Activated T-cell treated with anti-CD3 and anti-CD28 coated beads, Interleukin-2, amount 50 U/mL, for 48 hours (primary cell): ENCODE data around the gene GNGT2.
"Not testable (repeated sequence)": the region's sequence is repeated elsewhere in the genome, so short reads cannot be mapped to it uniquely, and the experiment has no call there.

Source experiments
- DNase-seq, 2 experiments: peaks; one replicate each; pipeline ENCODE4 v3.0.0-alpha.2; 2020

GNGT2 gene

DNA sequence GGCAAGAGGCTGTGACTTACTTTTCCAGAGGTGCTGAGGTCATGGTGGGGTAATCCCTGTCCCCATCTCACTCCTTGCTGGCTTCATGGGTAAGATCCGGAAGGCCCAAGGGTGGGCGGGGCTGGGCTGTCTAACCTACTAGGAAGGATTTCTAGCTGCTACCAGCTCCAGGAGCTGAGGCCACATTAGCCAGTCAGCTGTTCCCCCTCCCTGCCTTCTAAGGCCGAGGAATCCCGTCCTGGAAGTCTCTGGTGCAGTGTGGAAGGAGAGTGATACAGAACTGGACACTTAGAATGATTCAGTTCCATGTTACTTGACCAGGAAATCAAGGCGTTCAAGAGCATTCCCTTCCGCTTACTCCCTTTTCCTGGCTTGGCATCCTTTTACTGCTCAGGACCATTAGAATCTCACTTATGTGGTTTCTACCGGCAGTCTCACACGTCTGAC lies 8.9 kb downstream of the GNGT2 start:
- no peak for DNase-seq

DNA sequence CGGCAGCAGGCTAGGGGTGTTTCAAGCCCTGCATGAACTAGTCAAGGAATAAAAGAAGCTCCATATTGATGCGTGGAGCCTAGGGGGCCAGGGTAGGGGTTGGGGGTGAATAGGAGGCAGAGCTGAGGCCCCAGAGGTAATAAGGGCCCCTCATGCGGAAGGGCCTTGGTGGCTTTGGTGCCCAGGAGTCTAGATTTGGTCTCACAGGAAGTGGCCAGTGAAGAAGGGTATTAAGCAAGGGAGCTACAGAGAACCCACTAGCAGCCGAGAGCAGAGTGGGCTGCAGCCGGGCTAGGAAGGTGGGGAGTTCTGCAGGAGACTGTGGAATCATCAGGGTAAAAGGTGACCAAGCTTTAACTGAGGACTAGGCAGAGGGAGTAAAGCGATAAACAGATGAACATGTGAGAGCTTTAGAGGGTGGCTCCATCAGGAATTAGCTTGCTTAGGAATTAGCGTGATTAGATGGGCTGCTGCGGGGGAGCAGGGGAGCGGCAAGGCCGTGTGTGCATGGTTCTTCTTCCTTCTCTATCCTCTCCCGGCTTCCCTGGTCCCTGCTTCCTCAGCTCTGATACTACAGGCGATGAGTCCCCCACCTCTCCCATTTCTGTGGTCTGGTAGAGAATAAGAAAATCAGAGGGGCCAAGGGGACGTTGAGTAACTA lies 9.8 kb downstream of the GNGT2 start:
- DNase-seq: no peak

DNA sequence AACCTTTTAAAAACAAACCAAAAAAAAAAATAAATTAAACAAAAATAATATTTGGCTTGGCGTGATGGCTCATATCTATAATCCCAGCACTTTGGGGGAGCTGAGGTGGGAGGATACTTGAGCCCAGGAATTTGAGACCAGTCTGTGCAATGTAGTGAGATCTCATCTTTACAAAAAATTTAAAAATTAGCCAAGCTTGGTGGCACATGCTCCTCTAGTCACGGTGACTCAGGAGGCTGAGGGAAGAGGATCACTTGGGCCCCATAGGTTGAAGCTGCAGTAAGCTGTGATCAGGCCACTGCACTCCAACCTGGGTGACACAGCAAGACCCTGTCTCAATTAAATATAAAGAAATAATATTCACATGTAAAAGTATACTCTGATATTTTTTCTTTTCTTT lies 12.2 kb downstream of the GNGT2 start:
- no peak for DNase-seq

DNA sequence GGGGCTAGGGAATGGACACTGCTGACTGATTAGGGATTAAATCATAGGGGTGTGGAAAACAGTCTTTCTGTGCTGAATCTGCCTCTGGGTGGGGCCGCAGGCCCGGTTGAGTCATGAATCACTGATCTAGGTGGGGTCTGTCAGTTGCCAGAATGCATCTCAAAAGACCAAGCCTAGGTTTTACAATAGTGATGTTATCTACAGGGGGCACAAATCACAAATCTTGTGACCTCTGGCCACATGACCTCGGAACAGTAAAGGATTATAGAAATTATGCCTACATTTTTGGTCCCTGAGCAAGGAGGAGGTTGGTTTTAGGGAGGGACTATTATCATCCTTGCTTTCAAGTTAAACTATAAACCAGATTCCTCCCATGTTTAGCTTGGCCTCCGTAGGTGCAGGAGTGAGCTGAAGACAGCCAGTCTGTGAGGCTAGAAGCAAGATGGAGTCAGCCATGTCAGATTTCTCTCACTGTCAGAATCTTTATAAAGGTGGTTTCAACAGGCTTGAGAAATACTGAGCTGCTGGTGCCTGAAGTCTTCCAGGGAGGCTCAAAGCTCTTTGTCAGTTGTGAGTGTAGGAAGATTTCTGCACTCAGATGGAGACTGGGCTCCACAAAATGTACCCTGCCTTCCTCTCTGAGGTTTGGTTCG lies 12.9 kb downstream of the GNGT2 start:
- no peak for DNase-seq

DNA sequence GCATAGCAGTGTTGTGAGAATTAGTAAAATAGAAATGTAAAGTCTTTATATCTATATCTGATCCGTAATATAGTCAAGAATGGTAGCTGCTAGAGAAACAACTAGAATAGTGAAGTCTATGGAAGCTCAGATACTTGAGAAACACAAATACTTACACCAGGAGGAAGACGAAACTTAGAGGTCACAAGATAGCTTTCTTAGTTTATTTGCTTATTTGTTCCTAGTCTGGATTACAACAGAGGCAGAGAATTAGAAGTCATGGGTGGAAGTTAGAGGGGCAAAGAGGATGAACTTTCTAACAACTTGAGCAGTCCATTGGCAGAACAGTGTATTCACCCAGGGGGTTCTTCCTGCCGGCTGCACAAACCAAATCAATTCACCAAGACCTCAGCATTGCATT lies 13.9 kb downstream of the GNGT2 start:
- no peak for DNase-seq

DNA sequence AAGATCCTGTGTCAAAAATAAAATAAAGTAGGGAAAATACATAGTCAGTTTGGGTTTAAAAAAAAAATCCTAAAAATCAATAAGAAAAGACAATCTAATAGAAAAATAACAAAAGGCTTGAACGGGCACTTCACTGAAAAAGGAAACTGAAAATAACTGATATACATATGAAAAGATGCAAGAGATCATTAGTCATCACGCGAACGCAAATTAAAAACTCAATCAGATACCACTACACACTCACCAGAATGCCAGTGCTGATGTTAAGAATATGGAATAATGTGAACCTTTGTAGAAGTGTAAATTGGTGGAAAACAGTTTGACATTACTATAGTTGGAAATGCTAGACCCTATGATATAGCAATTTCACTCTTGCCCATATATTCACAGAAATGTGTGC lies 14.6 kb downstream of the GNGT2 start:
- no peak for DNase-seq

DNA sequence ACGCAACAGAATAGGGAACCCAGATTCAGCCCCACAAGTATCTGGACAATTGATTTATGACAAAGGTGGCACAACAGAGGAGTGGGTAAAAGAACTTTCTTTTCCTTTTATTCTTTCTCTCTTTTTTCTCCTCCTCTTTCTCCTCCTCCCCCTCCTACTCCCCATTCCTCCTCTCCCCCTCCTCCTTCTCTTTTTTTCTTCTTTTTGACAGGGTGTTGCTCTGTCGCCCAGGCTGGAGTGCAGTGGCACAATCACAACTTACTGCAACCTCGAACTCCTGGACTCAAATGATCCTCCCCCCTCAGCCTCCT lies 16.1 kb downstream of the GNGT2 start:
- DNase-seq: no peak

DNA sequence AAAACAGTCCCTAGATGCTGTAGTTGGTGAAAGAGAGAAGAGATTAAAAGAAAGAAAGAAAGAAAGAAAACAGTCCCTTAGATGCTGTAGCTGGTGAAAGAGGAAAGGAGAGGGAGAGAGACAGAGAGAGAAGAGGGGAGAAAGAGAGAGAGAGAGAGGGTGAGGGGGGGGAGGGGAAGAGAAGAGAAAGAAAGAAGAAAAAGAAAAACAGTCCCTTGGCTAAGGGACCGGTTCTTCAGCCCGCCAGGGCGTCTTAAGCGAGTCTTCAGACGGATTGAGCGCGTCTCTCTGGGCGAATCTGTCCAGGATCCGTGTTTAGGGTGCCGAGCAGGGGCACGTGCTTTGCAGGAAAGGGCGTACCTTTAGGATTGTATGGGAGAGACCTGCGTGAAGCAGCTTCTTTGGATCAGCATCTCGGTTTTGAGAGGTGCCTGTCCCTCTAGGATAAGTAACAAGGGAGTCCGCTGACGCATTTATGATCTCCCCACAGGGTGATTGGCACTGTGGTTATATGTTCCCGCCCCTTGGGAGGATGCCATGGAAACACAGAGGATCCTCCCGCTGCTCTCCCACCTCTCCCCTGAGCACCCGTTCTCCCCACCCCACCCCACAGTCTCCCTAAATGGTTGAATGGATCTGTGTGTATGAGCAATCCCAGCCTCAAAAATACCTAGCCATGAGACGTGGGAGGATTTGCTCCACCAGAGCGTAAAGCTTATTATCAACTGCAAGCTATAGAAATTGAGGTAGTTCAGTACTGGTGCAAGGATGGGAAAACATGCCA lies 16.7 kb downstream of the GNGT2 start:
- peak; percentile 48 to 54 for DNase-seq

DNA sequence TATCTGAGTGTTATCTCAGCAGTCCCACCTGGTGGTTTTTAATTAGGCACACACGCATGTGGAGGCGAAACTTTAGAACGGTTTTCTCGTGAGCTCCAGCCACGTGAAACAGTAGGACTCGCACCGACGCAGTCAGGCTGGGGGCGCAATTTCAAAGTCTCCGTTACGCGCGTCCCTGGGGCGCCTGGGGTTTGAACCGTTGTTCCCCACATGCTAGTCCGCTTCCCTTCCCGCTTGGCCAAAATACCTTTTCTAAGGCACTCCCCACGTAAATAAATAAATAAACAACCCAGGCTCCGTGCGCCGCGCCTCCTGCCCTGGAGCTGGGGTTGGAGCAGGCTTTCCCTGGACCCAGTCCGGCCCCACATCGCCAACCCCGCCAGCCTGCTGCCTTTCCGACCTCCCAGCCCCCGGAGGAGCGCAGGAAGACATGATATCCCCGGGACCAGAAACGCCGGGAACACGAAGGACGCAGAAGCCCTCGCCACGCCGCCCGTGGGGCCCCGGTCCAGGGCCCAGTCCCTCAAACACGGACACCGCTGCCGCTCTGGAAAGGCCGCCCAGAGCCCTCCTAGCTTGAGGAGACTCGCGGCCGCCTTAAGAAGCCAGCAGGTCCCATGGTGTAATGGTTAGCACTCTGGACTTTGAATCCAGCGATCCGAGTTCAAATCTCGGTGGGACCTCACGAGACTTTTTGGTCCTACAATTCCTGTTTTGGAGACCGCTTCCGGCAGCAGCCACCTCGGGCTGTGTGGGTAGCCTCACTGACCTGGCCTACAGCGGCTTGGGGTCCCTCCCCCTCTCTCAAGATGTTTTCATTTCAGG lies 18.2 kb downstream of the GNGT2 start:
- peak; percentile 84 to 99 for DNase-seq

DNA sequence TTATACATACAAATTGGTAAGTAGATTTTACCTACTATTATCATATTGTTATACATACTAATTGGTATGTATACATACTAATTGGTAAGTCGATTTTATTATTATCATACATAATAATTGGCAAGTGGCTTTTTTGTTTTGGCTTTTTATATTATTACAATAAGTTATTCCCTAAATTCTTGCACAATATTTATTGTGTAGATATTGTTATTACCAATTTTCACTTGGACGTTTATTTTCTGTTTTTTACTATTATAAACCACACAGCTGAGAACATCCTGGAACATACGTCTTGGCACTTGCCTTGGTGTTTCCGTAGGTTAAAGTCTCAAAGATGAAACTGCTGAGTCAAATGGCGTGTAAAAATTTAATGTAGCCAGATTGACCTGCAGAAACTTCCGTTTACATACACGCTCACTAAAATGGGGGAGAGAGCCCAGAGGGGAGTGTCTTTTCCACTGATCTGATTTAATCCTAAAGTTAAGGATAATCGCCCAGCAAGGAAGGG lies 18.9 kb downstream of the GNGT2 start:
- no peak for DNase-seq

DNA sequence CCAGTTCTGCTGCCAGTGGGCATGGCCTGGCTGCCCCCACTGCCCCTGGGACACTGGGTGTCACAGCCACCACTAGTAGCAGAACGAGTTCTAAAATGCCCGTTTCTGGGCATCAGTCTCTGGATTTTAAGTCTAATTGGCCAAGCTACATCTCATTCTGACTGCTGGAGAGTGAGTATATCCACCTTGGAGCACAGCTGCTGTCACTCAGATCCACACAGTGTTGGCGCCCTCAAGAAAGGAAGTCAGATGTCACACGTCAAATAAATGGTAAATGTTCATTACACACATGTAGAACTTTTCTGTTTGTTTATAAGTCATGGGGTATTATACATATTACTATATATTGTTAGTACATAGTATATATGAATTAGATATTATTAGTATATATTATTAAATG lies 19.4 kb downstream of the GNGT2 start:
- no peak for DNase-seq

DNA sequence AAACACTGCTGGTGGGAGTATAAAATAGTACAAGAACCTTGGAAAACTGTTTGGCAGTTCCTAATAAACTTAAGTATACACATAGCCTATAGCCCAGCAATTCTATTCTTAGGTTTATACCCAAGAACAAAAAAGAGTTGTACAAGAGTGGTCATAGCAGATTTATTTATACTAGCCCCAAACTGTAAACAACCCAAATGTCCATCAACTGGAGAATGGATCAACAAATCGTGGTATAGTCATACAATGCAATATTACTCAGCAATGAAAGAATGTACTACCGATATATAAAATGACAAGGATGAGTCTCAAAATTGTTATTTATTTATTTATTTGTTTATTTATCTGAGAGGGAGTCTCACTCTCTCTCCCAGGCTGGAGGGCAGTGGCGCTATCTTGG lies 23.1 kb downstream of the GNGT2 start:
- no peak for DNase-seq

DNA sequence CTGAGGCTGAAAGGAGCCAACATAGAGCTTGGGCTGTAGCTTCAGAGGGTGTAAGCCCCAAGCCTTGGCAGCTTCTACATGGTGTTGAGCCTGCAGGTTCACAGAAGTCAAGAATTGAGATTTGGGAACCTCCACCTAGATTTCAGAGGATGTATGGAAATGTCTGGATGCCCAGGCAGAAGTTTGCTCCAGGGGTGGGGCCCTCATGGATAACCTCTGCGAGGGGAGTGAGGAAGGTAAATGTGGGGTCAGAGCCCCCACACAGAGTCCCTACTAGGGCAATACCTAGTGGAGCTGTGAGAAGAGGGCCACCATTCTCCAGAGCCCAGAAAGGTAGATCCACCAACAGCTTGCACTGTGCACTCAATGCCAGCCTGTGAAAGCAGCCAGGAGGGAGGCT lies 25.0 kb downstream of the GNGT2 start:
- DNase-seq: not testable (repeated sequence)

DNA sequence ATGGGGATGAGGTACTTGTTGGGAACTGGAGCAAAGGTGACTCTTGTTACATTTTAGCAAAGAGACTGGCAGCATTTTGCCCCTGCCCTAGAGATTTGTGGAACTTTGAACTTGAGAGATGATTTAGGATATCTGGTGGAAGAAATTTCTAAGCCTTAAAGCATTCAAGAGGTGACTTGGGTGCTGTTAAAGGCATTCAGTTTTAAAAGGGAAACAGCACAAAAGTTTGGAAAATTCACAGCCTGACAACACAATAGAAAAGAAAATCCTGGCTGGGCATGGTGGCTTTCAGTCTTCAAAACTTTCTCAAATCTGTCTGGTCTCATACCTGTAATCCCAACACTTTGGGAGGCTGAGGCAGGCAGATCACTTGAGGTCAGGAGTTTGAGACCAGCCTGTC lies 25.9 kb downstream of the GNGT2 start:
- not testable (repeated sequence) for DNase-seq

DNA sequence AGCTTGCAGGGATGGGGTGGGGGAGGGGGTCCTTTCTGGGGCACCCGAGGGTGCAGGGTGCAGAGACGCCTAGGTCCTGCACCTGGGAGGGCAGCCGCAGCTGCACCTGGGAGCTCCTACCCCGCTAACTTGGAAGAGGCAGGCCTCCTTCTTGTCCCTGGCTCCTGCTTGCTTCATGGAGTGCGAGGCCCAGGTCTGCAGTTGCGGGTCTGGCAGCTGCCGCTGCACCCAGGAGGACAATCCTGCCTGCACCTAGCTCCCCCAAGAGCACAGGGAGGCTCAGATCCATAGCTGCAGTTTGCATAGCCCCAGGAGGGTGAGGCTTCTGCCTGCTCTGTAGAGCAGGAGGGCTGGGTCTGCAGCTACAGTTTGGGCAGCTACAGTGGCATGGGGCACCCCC lies 26.6 kb downstream of the GNGT2 start:
- no peak for DNase-seq

DNA sequence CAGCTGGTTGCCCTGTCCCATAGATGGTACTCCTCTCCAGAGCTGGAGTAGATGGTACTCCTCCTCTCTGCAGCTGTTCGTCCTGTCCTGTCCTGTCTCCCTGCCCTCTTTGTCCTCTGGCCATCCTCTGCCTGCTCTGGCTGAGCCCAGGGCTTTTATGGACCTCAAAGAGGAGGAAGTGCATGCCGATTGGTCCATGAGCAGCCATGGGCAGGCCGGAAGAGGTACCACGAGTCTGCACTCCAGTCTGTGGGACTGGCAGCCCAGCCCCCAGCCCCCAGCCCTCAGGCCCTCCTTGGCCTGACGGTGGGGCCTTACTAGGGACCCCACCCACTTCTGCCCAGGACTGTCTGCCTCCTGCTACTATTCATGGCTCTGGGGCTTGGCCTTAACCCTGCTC lies 27.0 kb downstream of the GNGT2 start:
- DNase-seq: no peak

DNA sequence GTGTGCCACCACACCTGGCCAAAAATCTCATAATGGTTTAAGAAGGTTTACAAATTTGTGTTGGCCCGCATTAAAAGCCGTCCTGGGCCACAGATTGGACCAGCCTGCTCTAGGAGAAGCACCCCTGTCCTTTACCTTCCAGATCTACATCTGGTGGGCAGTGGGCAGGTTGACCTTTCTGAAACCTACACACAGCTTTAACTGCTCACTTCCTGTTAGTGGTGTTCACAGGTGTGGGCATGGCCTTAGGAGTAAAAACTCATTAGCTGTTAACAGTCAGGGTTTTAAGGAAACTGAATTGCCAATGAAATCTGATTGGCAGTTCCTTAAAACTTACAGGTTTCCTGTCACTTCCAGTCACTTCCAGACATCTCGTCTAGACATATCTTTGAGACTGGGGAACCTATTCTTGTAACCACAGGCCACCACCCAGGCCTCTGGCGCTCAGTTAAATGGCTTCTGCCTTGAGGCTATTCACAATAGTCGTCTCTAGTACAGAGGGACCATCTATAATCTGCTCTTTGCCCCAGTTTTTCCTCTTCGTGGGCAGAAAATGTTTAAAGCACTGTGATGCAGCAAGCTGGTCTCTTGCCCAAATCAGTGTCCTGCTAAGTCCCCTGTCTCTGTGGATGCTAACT lies 29.3 kb downstream of the GNGT2 start:
- no peak for DNase-seq

DNA sequence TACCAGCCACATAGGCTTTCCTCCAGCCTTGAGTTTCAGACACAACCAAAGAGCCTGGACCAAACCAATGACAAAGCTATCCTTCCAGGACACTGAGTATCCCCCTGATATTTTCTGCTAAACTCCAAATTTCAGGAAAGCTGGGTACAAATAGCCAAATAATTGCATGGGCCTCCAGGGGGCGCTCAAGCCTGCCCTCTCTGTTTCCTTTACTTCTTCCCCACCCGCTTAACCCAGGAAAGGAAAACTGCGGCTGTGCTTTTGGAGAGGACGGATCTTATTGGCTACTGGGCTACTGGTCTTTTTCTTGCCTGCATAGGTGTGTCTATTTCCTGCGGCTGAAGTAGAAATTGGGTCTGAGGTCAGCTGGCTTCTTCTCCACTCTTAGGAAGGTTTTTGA lies 30.1 kb downstream of the GNGT2 start:
- peak; percentile 72 to 77 for DNase-seq

DNA sequence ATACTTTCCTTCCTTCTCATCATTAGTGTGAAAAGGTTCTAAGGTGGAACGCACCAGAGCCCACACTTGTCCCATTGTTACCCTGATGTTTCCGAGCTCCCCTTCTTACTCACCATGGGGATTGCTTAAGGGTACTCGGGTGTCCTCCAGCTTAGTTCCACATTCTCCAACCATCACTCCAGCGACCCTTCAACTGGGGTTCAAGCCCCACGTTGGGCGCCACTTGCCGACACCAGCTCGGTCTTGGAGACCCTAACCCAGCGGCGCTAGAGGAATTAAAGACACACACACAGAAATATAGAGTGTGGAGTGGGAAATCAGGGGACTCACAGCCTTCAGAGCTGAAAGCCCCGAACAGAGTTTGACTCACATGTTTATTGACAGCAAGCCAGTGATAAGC lies 34.4 kb downstream of the GNGT2 start:
- DNase-seq: not testable (repeated sequence)

DNA sequence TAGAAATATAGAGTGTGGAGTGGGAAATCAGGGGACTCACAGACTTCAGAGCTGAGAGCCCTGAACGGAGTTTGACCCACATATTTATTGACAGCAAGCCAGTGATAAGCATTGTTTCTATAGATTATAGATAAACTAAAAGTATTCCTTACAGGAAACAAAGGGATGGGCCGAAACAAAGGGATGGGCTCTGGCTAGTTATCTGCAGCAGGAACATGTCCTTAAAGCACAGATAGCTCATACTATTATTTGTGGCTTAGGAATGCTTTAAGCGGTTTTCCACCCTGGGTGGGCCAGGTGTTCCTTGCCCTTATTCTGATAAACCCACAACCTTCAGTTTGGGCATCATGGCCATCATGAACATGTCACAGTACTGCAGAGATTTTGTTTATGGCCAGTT lies 39.7 kb downstream of the GNGT2 start:
- DNase-seq: not testable (repeated sequence)

DNA sequence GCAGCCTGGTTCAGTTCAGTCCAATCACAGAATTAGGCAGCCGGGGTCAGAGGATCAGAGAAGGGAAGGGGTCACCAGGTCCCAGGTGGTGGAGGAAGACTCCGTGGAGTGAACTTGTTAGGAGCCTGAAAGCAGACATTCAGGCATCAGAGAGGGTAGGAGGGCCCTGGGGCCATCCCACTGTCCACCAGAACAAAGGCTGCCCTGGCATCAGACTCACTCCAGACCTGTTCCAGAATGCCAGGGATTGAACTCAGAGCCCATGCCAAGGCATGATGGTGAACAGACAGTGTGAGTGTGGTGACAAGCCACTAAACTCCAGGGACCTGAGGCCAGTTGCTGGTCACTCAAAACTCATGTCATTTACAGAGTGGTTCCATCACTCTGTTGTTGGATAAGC lies 40.2 kb downstream of the GNGT2 start:
- no peak for DNase-seq

DNA sequence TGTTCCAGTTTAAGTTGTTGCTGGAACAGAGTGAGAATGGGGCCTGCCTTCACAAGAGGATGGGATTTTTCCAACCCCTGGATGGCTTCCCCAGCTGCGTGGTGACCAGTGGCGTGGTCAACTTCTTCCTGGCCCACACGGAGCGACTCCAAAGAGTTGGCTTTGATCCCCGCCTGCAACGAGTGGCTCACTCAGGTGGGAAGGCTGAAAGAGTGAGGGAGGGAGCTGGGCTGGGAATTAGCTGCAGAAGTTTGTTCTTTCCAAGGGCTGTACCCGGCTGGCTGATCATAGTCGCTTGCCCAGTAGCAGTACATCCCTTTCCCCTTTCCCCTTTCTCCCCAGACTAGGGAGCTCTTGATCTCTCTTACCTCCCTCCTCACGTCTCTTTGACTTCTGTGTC lies 41.7 kb downstream of the GNGT2 start:
- no peak for DNase-seq

DNA sequence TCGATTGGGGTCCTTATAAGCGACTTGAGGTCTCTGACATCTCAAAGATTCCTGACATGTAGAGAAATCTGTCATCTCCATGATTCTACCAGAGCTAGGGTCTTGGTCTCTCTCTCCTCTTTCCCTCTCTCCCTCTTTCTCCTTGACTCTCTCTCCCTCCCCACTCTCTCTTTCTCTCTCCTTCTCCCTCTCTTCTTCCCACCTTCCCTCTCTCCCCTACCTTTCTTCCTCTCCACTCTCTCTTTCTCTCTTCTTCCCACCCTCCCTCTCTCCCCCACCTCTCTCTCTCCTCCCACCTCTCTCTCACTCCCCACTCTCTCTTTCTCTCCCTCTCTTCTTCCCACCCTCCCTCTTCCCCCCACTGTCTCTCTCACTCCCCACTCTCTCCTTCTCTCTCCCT lies 45.2 kb downstream of the GNGT2 start:
- no peak for DNase-seq
